OCI-LY1 (cell line): ENCODE measurements around the gene PCSK5.

ENCODE experiments used
- H2AFZ ChIP-seq: fragments of 200-600 bp; sonication (generic), shearing (Covaris generic); 2 replicates; pipeline ENCODE4 v1.6.0; 2014; ENCODE audit warnings: antibody characterized with exemption, mild to moderate bottlenecking, low read length
- H3F3A ChIP-seq: fragments of 200-600 bp; sonication (generic), shearing (Covaris generic); 2 replicates; pipeline ENCODE4 v1.6.0; 2014; ENCODE audit warnings: mild to moderate bottlenecking, antibody characterized with exemption, low read length, moderate library complexity; ENCODE audit not compliant: insufficient read depth
- H3K27ac ChIP-seq: fragments of 200-600 bp; sonication (generic); 2 replicates; pipeline ENCODE4 v1.5.1; 2014; ENCODE audit warnings: low read length, mixed run types, mild to moderate bottlenecking, low read depth; ENCODE audit not compliant: poor library complexity, severe bottlenecking
- H3K27me3 ChIP-seq: fragments of 200-600 bp; sonication (generic); 2 replicates; pipeline ENCODE4 v1.6.0; 2014; ENCODE audit warnings: antibody characterized with exemption, mild to moderate bottlenecking, low read length, moderate library complexity; ENCODE audit not compliant: insufficient read depth
- H3K36me3 ChIP-seq: fragments of 200-600 bp; sonication (generic); 2 replicates; pipeline ENCODE4 v1.6.1; 2014; ENCODE audit warnings: mild to moderate bottlenecking, antibody characterized with exemption, low read length, moderate library complexity, mixed read lengths; ENCODE audit not compliant: insufficient read depth
- H3K4me1 ChIP-seq: fragments of 200-600 bp; sonication (generic); 2 replicates; pipeline ENCODE4 v1.5.1; 2014; ENCODE audit warnings: mild to moderate bottlenecking, low read length, moderate library complexity; ENCODE audit not compliant: insufficient read depth, severe bottlenecking
- H3K4me2 ChIP-seq: fragments of 200-600 bp; sonication (generic), shearing (Covaris generic); 2 replicates; pipeline ENCODE4 v1.6.1; 2014; ENCODE audit warnings: low read length
- H3K4me3 ChIP-seq: fragments of 200-600 bp; sonication (generic); 2 replicates; pipeline ENCODE4 v1.5.1; 2014; ENCODE audit warnings: low read length, low read depth, mild to moderate bottlenecking, mixed read lengths; ENCODE audit not compliant: poor library complexity, severe bottlenecking
- H3K79me2 ChIP-seq: fragments of 200-600 bp; shearing (Covaris generic); 2 replicates; pipeline ENCODE4 v1.6.1; 2016; ENCODE audit warnings: mixed run types, low read length, mixed read lengths; ENCODE audit not compliant: insufficient read depth
- H3K9ac ChIP-seq: fragments of 200-600 bp; sonication (generic), shearing (Covaris generic); 2 replicates; pipeline ENCODE4 v1.6.1; 2014; ENCODE audit warnings: mild to moderate bottlenecking, low read length, mixed read lengths
- H3K9me2 ChIP-seq: fragments of 200-600 bp; sonication (generic), shearing (Covaris generic); 2 replicates; pipeline ENCODE4 v1.6.1; 2014; ENCODE audit warnings: low read depth, mild to moderate bottlenecking, low read length, mixed read lengths
- H3K9me3 ChIP-seq: fragments of 200-600 bp; shearing (Covaris generic); 2 replicates; pipeline ENCODE4 v1.6.1; 2014; ENCODE audit warnings: low read length, mixed read lengths
- H4K20me1 ChIP-seq: fragments of 200-600 bp; sonication (generic), shearing (Covaris generic); 2 replicates; pipeline ENCODE4 v1.6.0; 2016; ENCODE audit warnings: mild to moderate bottlenecking, low read length; ENCODE audit not compliant: insufficient read depth
- EZH2 ChIP-seq: fragments of 200-600 bp; sonication (generic), shearing (Covaris generic); IDR thresholded peaks from 2 replicates; pipeline ENCODE4 v1.8.0; 2017; ENCODE audit warnings: borderline replicate concordance, mixed run types, mild to moderate bottlenecking, antibody characterized with exemption, low read length, moderate library complexity, mixed read lengths
- TF ChIP-seq, protein P1 (sequence below): fragments of 200-600 bp; sonication (generic), shearing (Covaris generic); IDR thresholded peaks from 2 replicates; pipeline ENCODE4 v1.5.1; 2017; ENCODE audit warnings: mild to moderate bottlenecking, antibody characterized with exemption, low read length, moderate library complexity, mixed read lengths

The PCSK5 gene

DNA sequence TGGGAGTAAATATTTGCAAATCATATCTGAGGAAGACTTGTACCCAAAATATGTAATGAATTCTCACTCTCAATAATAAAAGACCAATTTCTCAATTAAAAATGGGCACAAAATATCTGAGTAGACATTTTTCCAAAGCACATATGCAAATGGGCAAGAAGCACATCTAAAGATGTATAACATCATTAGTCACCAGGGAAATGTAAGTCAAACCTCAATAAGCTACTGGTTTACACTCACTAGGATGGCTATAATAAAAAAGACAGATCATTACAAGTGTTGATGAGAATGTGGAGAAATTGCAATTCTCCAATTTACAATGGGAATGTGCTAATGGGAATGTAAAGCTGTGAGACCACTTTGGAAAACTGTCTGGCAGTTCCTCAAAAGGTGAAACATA is 13.9 kb downstream of the PCSK5 start:
- no peaks in the 10 kb centered on the region for H3K79me2 ChIP-seq

GRCh38 chr9:75906531-75906930 is 16.1 kb downstream of the PCSK5 start:
- no peaks in the 10 kb centered on the region for H4K20me1 ChIP-seq
- H3K79me2 ChIP-seq = no peaks in the 10 kb centered on the region
- no peaks in the 10 kb centered on the region for H3K9me3 ChIP-seq
- no peaks in the 10 kb centered on the region for H3K36me3 ChIP-seq
- TF ChIP-seq EZH2 = no peak
- TF ChIP-seq, protein P1, sequence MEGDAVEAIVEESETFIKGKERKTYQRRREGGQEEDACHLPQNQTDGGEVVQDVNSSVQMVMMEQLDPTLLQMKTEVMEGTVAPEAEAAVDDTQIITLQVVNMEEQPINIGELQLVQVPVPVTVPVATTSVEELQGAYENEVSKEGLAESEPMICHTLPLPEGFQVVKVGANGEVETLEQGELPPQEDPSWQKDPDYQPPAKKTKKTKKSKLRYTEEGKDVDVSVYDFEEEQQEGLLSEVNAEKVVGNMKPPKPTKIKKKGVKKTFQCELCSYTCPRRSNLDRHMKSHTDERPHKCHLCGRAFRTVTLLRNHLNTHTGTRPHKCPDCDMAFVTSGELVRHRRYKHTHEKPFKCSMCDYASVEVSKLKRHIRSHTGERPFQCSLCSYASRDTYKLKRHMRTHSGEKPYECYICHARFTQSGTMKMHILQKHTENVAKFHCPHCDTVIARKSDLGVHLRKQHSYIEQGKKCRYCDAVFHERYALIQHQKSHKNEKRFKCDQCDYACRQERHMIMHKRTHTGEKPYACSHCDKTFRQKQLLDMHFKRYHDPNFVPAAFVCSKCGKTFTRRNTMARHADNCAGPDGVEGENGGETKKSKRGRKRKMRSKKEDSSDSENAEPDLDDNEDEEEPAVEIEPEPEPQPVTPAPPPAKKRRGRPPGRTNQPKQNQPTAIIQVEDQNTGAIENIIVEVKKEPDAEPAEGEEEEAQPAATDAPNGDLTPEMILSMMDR = no peak
- H3K9me2 ChIP-seq = no peaks in the 10 kb centered on the region
- H3F3A ChIP-seq = no peaks in the 10 kb centered on the region
- H3K4me3 ChIP-seq = no peak overlapping the region
- H3K4me1 ChIP-seq = no peaks in the 10 kb centered on the region
- H2AFZ ChIP-seq = no peak overlapping the region
- no peak overlapping the region for H3K9ac ChIP-seq
- H3K27me3 ChIP-seq = no peaks in the 10 kb centered on the region
- no peak overlapping the region for H3K27ac ChIP-seq
- H3K4me2 ChIP-seq = no peak overlapping the region

More for the DNA sequence above, 13.9 kb downstream of the PCSK5 start:
- H3K4me2 ChIP-seq = no peak overlapping the region
- H3K9ac ChIP-seq = no peak overlapping the region
- no peaks in the 10 kb centered on the region for H3K4me1 ChIP-seq
- H3K27me3 ChIP-seq = no peaks in the 10 kb centered on the region
- no peaks in the 10 kb centered on the region for H3K9me3 ChIP-seq
- H3F3A ChIP-seq = no peaks in the 10 kb centered on the region
- H3K36me3 ChIP-seq = no peaks in the 10 kb centered on the region
- no peak overlapping the region for H3K4me3 ChIP-seq
- no peaks in the 10 kb centered on the region for H4K20me1 ChIP-seq
- H3K27ac ChIP-seq = no peak overlapping the region
- TF ChIP-seq, protein P1 = no peak
- no peak for TF ChIP-seq EZH2
- no peaks in the 10 kb centered on the region for H3K9me2 ChIP-seq
- no peak overlapping the region for H2AFZ ChIP-seq

GRCh38 chr9:75907329-75907728 is 16.9 kb downstream of the PCSK5 start:
- Histone ChIP-seq H3K36me3 (no peaks in the 10 kb centered on the region), H2AFZ (no peak overlapping the region), H4K20me1 (no peaks in the 10 kb centered on the region), H3K79me2 (no peaks in the 10 kb centered on the region), H3K27me3 (no peaks in the 10 kb centered on the region), H3K4me1 (no peaks in the 10 kb centered on the region), H3K4me2 (no peak overlapping the region), H3K27ac (no peak overlapping the region), H3K9ac (no peak overlapping the region), H3K4me3 (no peak overlapping the region), H3K9me3 (no peaks in the 10 kb centered on the region), H3F3A (no peaks in the 10 kb centered on the region), H3K9me2 (no peaks in the 10 kb centered on the region)
- no peak for TF ChIP-seq EZH2
- TF ChIP-seq, protein P1 = no peak
